PC-9 (cell line): Measurements from ENCODE around the gene CFAP161. TPM values are rescaled to one million over a fixed set of nuclear protein-coding genes. Genes with fewer than 3 reads are reported as not detected.

ENCODE experiments used
- BruUV-seq: library from RNA; stranded (reverse); fragments of 400-500 nt; replicated peaks from 2 replicates; lab custom pipeline; 2021; lab: Mats Ljungman, UMichigan
- CTCF ChIA-PET: fragments of 300-600 bp; sonication (Branson Sonifier 250); formaldehyde crosslinking; loops from one replicate; lab custom pipeline; 2022; ENCODE audit warnings: antibody characterized with exemption; lab: Charles Lee
- POLR2A ChIA-PET: fragments of 300-600 bp; sonication (Branson Sonifier 250); formaldehyde crosslinking; loops from one replicate; lab custom pipeline; 2022; ENCODE audit warnings: antibody characterized with exemption; ENCODE audit not compliant: unreplicated experiment; lab: Charles Lee
- DNase-seq, 2 experiments: peaks; one replicate each; pipeline versions ENCODE4 v3.0.0 to v3.0.0-alpha.2; 2015 to 2022; ENCODE audit warnings: mixed read lengths in 1 of 2
- H2AFZ ChIP-seq: fragments of 200-600 bp; sonication (generic); 2 replicates; pipeline ENCODE4 v1.8.1; 2017; ENCODE audit warnings: antibody characterized with exemption
- H3F3A ChIP-seq: fragments of 200-600 bp; sonication (generic); 2 replicates; pipeline ENCODE4 v1.8.1; 2017; ENCODE audit warnings: antibody characterized with exemption, mild to moderate bottlenecking, low read depth; ENCODE audit not compliant: insufficient read depth
- H3K27ac ChIP-seq: fragments of 200-600 bp; sonication (generic); 2 replicates; pipeline ENCODE4 v1.6.1; 2016; ENCODE audit warnings: mixed run types
- H3K27me3 ChIP-seq: fragments of 200-600 bp; sonication (generic); 2 replicates; pipeline ENCODE4 v1.6.1; 2016; ENCODE audit warnings: low read depth, mixed run types; ENCODE audit not compliant: insufficient read depth
- H3K36me3 ChIP-seq: fragments of 200-600 bp; sonication (generic); 2 replicates; pipeline ENCODE4 v1.6.1; 2016; ENCODE audit warnings: low read depth, mixed run types
- H3K4me1 ChIP-seq: fragments of 200-600 bp; sonication (generic); replicated peaks from 2 replicates; pipeline ENCODE4 v1.6.1; 2016; ENCODE audit warnings: mixed run types; ENCODE audit not compliant: insufficient read depth
- H3K4me2 ChIP-seq: fragments of 200-600 bp; sonication (generic); 2 replicates; pipeline ENCODE4 v1.6.1; 2017; ENCODE audit warnings: mixed run types
- H3K4me3 ChIP-seq: fragments of 200-600 bp; sonication (generic); 2 replicates; pipeline ENCODE4 v1.6.1; 2016; ENCODE audit warnings: mixed run types
- H3K79me2 ChIP-seq: fragments of 200-600 bp; sonication (generic); 2 replicates; pipeline ENCODE4 v1.6.1; 2017; ENCODE audit warnings: low read depth, mixed run types
- H3K9me2 ChIP-seq: fragments of 200-600 bp; sonication (generic); 2 replicates; pipeline ENCODE4 v1.8.1; 2017; ENCODE audit warnings: mild to moderate bottlenecking; ENCODE audit not compliant: insufficient read depth
- H3K9me3 ChIP-seq: fragments of 200-600 bp; sonication (generic); 2 replicates; pipeline ENCODE4 v1.8.1; 2016; ENCODE audit warnings: low read depth; ENCODE audit not compliant: insufficient read depth
- H4K20me1 ChIP-seq: fragments of 200-600 bp; sonication (generic); 2 replicates; pipeline ENCODE4 v1.8.1; 2017; ENCODE audit not compliant: insufficient read depth
- CTCF ChIP-seq: fragments of 200-600 bp; sonication (generic); conservative IDR thresholded peaks from 2 replicates; pipeline ENCODE4 v1.6.1; 2017; ENCODE audit warnings: mixed run types, antibody characterized with exemption, mild to moderate bottlenecking, moderate library complexity
- EZH2 ChIP-seq: fragments of 200-600 bp; sonication (generic); IDR thresholded peaks from 2 replicates; pipeline ENCODE4 v1.8.0; 2017; ENCODE audit warnings: antibody characterized with exemption, low read depth
- intact Hi-C: fragments of 100-400 bp; cut with micrococcal nuclease; formaldehyde crosslinking; loops from one replicate; pipeline ENCODE4 v1.10.0; 2022; ENCODE audit not compliant: unreplicated experiment
- total RNA-seq: library from RNA; stranded (reverse); gene quantifications from 2 replicates; pipeline ENCODE4 v1.2.3, GENCODE V29; 2021

CFAP161 gene
- total RNA-seq, 1 experiment from 2014 or later, result 1.4 TPM

- no peak for TF ChIP-seq CTCF
- TF ChIP-seq EZH2, result no peak
- Histone ChIP-seq H3K4me3 (no peak overlapping the region), H3K79me2 (no peaks in the 10 kb centered on the region), H3K36me3 (no peaks in the 10 kb centered on the region), H3K27me3 (peaks cover 26% of the 10 kb centered on the region), H3F3A (no peaks in the 10 kb centered on the region), H3K27ac (no peak overlapping the region), H3K4me1 (no peaks in the 10 kb centered on the region), H3K9me3 (no peaks in the 10 kb centered on the region), H3K9me2 (no peaks in the 10 kb centered on the region), H3K4me2 (no peak overlapping the region), H2AFZ (no peak overlapping the region), H4K20me1 (no peaks in the 10 kb centered on the region)
- DNase-seq, result no peak
- ChIA-PET POLR2A (no interaction called here), CTCF (no interaction called here)
- intact Hi-C loops, result no loop called here
- BruUV-seq, result no TSS peak
Measured at GRCh38 chr15:81171286-81171685, 37.2 kb downstream of the CFAP161 start.

- Histone ChIP-seq H3K9me2 (no peaks in the 10 kb centered on the region), H3K4me3 (no peak overlapping the region), H3K4me2 (no peak overlapping the region), H2AFZ (no peak overlapping the region), H3K27ac (no peak overlapping the region), H3K27me3 (peaks cover 41% of the 10 kb centered on the region), H3F3A (no peaks in the 10 kb centered on the region), H3K36me3 (no peaks in the 10 kb centered on the region), H3K79me2 (no peaks in the 10 kb centered on the region), H4K20me1 (no peaks in the 10 kb centered on the region), H3K4me1 (no peaks in the 10 kb centered on the region), H3K9me3 (no peaks in the 10 kb centered on the region)
- no peak for DNase-seq
- ChIA-PET POLR2A (no interaction called here), CTCF (no interaction called here)
- TF ChIP-seq CTCF, result no peak
- no peak for TF ChIP-seq EZH2
- intact Hi-C loops, result no loop called here
- no TSS peak for BruUV-seq
Measured at GRCh38 chr15:81174125-81174791, 40.2 kb downstream of the CFAP161 start.

- H3K27me3 ChIP-seq, result peaks cover 47% of the 10 kb centered on the region
- POLR2A ChIA-PET, result no interaction called here
- no TSS peak for BruUV-seq
- H3K36me3 ChIP-seq, result no peaks in the 10 kb centered on the region
- no peak overlapping the region for H3K4me3 ChIP-seq
- intact Hi-C loops, result no loop called here
- H3K9me3 ChIP-seq, result no peaks in the 10 kb centered on the region
- TF ChIP-seq CTCF, result no peak
- TF ChIP-seq EZH2, result no peak
- H3K4me2 ChIP-seq, result no peak overlapping the region
- no peaks in the 10 kb centered on the region for H3F3A ChIP-seq
- H3K4me1 ChIP-seq, result no peaks in the 10 kb centered on the region
- no peak overlapping the region for H2AFZ ChIP-seq
- CTCF ChIA-PET, result no interaction called here
- DNase-seq, result no peak
- H3K79me2 ChIP-seq, result no peaks in the 10 kb centered on the region
- H3K9me2 ChIP-seq, result no peaks in the 10 kb centered on the region
- no peaks in the 10 kb centered on the region for H4K20me1 ChIP-seq
- no peak overlapping the region for H3K27ac ChIP-seq
Measured at GRCh38 chr15:81174792-81175327, 40.8 kb downstream of the CFAP161 start.
